Natural killer cell (primary cell): ENCODE results near the gene ADAMTS3. TPM values are rescaled to one million over a fixed set of nuclear protein-coding genes. Genes with fewer than 3 reads are reported as not detected.

Source experiments
- ATAC-seq, 3 donors: fragments of 150-1000 bp in 2 of 3; fragments of 200-7000 bp in 1 of 3; cut with Tn5 transposase; 1 replicate in 1 of 3; 2 replicates in 2 of 3; pipeline ENCODE4 v1.10.0; 2021; ENCODE audit warnings: mild to moderate bottlenecking in 2 of 3, moderate library complexity in 2 of 3
- DNase-seq, 2 donors: peaks; one replicate each; pipeline versions ENCODE4 v3.0.0 to v3.0.0-alpha.2; 2013 to 2021; ENCODE audit warnings: mixed read lengths in 1 of 2
- H3K27ac ChIP-seq: one replicate; pipeline ENCODE4 v1.5.1; 2013; ENCODE audit warnings: mild to moderate bottlenecking, low read length
- H3K27me3 ChIP-seq: one replicate; pipeline ENCODE4 v1.6.1; 2013; ENCODE audit warnings: low read length; ENCODE audit not compliant: control insufficient read depth, insufficient read depth
- H3K36me3 ChIP-seq: one replicate; pipeline ENCODE4 v1.6.1; 2013; ENCODE audit warnings: low read length; ENCODE audit not compliant: control insufficient read depth, insufficient read depth
- H3K4me1 ChIP-seq: one replicate; pipeline ENCODE4 v1.6.1; 2013; ENCODE audit warnings: low read length; ENCODE audit not compliant: control insufficient read depth, insufficient read depth
- H3K4me3 ChIP-seq: one replicate; pipeline ENCODE4 v1.5.1; 2013; ENCODE audit warnings: low read length
- H3K9me3 ChIP-seq: one replicate; pipeline ENCODE4 v1.6.1; 2013; ENCODE audit warnings: low read length; ENCODE audit not compliant: control insufficient read depth, insufficient read depth
- H3K27ac Mint-ChIP-seq, 2 donors: one replicate each; pipeline ENCODE4 v1.8.0; 2022; ENCODE audit warnings: mild to moderate bottlenecking in 2 of 2, mixed read lengths in 2 of 2, moderate library complexity in 1 of 2
- H3K27me3 Mint-ChIP-seq, 2 donors: one replicate each; pipeline ENCODE4 v1.8.0; 2022; ENCODE audit warnings: low read depth in 2 of 2, mixed read lengths in 2 of 2
- H3K36me3 Mint-ChIP-seq: one replicate; pipeline ENCODE4 v1.8.0; 2022; ENCODE audit warnings: mixed read lengths
- H3K4me1 Mint-ChIP-seq, 2 donors: one replicate each; pipeline ENCODE4 v1.8.0; 2022; ENCODE audit warnings: mixed read lengths in 2 of 2
- H3K4me3 Mint-ChIP-seq: one replicate; pipeline ENCODE4 v1.8.0; 2022; ENCODE audit warnings: mild to moderate bottlenecking, moderate library complexity, mixed read lengths
- H3K9me3 Mint-ChIP-seq, 2 donors: one replicate each; pipeline ENCODE4 v1.8.0; 2022; ENCODE audit warnings: mixed read lengths in 2 of 2
- WGBS: methylation state at CpG from one replicate; pipeline ENCODE4 v1.1.7; 2013; ENCODE audit warnings: missing lambda C conversion rate; ENCODE audit not compliant: insufficient coverage; 5-methylcytosine and 5-hydroxymethylcytosine counted together
- intact Hi-C: fragments of 100-400 bp; cut with micrococcal nuclease; formaldehyde crosslinking; loops from one replicate; pipeline ENCODE4 v1.14.2; 2022
- total RNA-seq, 4 donors: library from RNA; stranded (reverse); fragments of 120-200 nt in 1 of 4; gene quantifications; one replicate each; pipeline versions ENCODE4 v1.2.3 to v1.2.4, GENCODE V29; 2013 to 2022
- TF ChIP-seq, protein P1 (sequence below): fragments of 200-600 bp; IDR thresholded peaks from one replicate; pipeline ENCODE4 v1.8.0; 2022; ENCODE audit warnings: antibody characterized with exemption

Gene ADAMTS3
- total RNA-seq, 3 donors from 2014 or later (not counting 1 experiment from before 2014, with no cell fraction given) = 0.30 TPM; not detected in 2

DNA sequence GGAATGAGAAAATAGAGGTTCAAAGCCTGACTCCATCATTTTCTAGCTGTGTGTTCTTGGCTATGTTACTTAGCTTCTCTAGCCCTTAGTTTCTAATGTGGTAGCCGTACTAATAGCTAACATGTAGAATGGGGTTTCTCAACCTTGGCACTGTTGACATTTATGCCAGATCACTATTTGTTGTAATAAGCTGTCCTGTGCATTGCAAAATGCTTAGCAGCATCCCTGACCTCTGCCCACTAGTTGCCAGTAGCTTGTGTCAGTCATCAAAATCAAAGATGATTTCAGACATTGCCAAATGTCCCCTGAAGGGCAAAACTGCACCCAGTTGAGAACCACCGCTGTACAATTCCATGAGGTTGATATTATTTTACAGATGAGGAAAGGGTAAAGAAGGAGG is 18.3 kb upstream of the ADAMTS3 start:
- H3K27me3 Mint-ChIP-seq = no peaks in the 10 kb centered on the region
- ATAC-seq = no peak
- 79% methylated on average over 2 of the region's 2 CpGs for WGBS

DNA sequence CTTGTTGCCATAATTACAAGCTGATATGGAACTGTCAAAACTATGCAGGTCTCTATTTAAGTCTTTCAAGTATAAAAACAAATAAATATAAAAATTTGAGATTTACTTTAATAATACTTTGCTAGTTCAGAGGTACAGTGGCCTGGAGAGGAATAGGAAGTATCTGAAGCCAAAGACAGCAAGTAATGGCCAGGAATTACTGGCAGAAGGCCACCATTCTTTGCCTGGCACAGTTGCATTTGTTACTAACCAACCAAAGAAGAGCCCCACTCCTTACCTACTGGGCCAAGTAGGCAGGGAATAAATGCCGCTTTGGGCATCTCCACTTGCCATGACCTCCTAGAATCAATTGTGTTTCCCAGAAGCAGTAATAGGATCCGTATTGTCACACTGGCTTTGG is 13.8 kb upstream of the ADAMTS3 start:
- no peaks in the 10 kb centered on the region for H3K9me3 ChIP-seq
- no peak overlapping the region for H3K4me3 ChIP-seq
- no peaks in the 10 kb centered on the region for H3K4me1 ChIP-seq
- DNase-seq (no peak), ATAC-seq (no peak)
- H3K9me3 Mint-ChIP-seq = peaks cover 0 to 2% of the 10 kb centered on the region in 2 donors
- no peak overlapping the region for H3K27ac Mint-ChIP-seq
- H3K36me3 ChIP-seq = no peaks in the 10 kb centered on the region
- intact Hi-C loops = no loop called here
- no peaks in the 10 kb centered on the region for H3K27me3 ChIP-seq
- TF ChIP-seq, protein P1, sequence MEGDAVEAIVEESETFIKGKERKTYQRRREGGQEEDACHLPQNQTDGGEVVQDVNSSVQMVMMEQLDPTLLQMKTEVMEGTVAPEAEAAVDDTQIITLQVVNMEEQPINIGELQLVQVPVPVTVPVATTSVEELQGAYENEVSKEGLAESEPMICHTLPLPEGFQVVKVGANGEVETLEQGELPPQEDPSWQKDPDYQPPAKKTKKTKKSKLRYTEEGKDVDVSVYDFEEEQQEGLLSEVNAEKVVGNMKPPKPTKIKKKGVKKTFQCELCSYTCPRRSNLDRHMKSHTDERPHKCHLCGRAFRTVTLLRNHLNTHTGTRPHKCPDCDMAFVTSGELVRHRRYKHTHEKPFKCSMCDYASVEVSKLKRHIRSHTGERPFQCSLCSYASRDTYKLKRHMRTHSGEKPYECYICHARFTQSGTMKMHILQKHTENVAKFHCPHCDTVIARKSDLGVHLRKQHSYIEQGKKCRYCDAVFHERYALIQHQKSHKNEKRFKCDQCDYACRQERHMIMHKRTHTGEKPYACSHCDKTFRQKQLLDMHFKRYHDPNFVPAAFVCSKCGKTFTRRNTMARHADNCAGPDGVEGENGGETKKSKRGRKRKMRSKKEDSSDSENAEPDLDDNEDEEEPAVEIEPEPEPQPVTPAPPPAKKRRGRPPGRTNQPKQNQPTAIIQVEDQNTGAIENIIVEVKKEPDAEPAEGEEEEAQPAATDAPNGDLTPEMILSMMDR = no peak
- WGBS = 0% methylated on average over 1 of the region's 2 CpGs
- H3K27me3 Mint-ChIP-seq = no peaks in the 10 kb centered on the region
- no peak overlapping the region for H3K4me3 Mint-ChIP-seq
- H3K4me1 Mint-ChIP-seq = no peaks in the 10 kb centered on the region
- H3K27ac ChIP-seq = no peak overlapping the region
- H3K36me3 Mint-ChIP-seq = no peaks in the 10 kb centered on the region

More for the DNA sequence above, 18.3 kb upstream of the ADAMTS3 start:
- no peak overlapping the region for H3K4me3 Mint-ChIP-seq
- H3K36me3 ChIP-seq = no peaks in the 10 kb centered on the region
- intact Hi-C loops = no loop called here
- TF ChIP-seq, protein P1 = no peak
- H3K36me3 Mint-ChIP-seq = no peaks in the 10 kb centered on the region
- H3K9me3 ChIP-seq = no peaks in the 10 kb centered on the region
- H3K27me3 ChIP-seq = no peaks in the 10 kb centered on the region
- peaks cover 2% of the 10 kb centered on the region in 2 donors for H3K9me3 Mint-ChIP-seq
- H3K4me1 Mint-ChIP-seq = no peaks in the 10 kb centered on the region
- no peak for DNase-seq
- no peak overlapping the region for H3K27ac Mint-ChIP-seq
- no peaks in the 10 kb centered on the region for H3K4me1 ChIP-seq
- no peak overlapping the region for H3K27ac ChIP-seq
- H3K4me3 ChIP-seq = no peak overlapping the region

DNA sequence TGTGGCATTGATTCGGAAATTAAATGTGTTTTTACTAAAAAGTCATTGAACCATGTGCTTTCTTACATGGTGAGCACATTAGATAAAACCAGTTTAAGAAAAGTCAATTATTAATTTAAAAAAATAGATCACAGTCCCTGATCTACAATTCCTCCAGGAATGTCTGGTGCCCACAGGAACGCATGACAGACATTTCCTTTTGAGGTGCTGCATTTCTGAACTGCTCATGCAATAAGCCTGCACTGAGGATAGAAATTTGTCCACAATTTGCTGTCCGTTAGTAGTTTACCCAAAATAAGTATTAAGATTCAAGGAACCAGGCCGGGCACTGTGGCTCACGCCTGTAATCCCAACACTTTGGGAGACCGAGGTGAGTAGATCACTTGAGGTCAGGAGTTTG is 8.2 kb upstream of the ADAMTS3 start:
- no peak overlapping the region for H3K4me3 ChIP-seq
- Mint-ChIP-seq H3K4me1 (no peaks in the 10 kb centered on the region), H3K4me3 (no peak overlapping the region), H3K27ac (no peak overlapping the region), H3K27me3 (no peaks in the 10 kb centered on the region), H3K36me3 (no peaks in the 10 kb centered on the region), H3K9me3 (no peaks in the 10 kb centered on the region)
- no peaks in the 10 kb centered on the region for H3K9me3 ChIP-seq
- no peaks in the 10 kb centered on the region for H3K4me1 ChIP-seq
- no peaks in the 10 kb centered on the region for H3K36me3 ChIP-seq
- H3K27me3 ChIP-seq = no peaks in the 10 kb centered on the region
- 92% methylated on average over 6 of the region's 6 CpGs for WGBS
- ATAC-seq = no peak
- TF ChIP-seq, protein P1 = no peak
- no peak overlapping the region for H3K27ac ChIP-seq
- DNase-seq = no peak
- intact Hi-C loops = no loop called here

DNA sequence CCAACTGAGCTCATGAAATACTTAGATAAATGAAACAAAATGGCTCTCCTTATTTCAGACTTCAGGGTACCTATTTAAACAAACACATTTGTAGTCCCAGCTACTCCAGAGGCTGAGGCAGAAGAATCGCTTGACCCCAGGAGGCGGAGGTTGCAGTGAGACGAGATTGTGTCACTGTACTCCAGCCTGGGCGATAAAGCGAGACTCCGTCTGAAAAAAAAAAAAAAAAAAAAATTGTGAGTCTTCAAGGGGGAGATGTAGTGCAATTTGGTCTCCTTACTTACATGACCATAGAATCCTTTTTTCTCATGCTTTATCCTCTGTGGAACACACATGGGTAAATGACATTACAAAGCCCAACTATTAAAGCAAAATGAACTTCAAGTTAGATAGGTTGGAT is 2.3 kb upstream of the ADAMTS3 start:
- DNase-seq = no peak
- peaks cover 0 to 12% of the 10 kb centered on the region in 2 donors for H3K4me1 Mint-ChIP-seq
- H3K27me3 Mint-ChIP-seq = peaks cover 21 to 26% of the 10 kb centered on the region in 2 donors
- no peak overlapping the region for H3K27ac Mint-ChIP-seq
- H3K4me3 ChIP-seq = no peak overlapping the region
- no peaks in the 10 kb centered on the region for H3K9me3 Mint-ChIP-seq
- no peaks in the 10 kb centered on the region for H3K36me3 ChIP-seq
- no peak overlapping the region for H3K4me3 Mint-ChIP-seq
- ATAC-seq = no peak
- H3K9me3 ChIP-seq = no peaks in the 10 kb centered on the region
- WGBS = 90% methylated on average over 3 of the region's 6 CpGs
- peaks cover 6% of the 10 kb centered on the region for H3K36me3 Mint-ChIP-seq
- peaks cover 20% of the 10 kb centered on the region for H3K27me3 ChIP-seq
- no peak overlapping the region for H3K27ac ChIP-seq
- peaks cover 12% of the 10 kb centered on the region for H3K4me1 ChIP-seq
- TF ChIP-seq, protein P1 = no peak
- intact Hi-C loops = no loop called here
